ENCODE measurements around the gene SEMA3C. TPM values are rescaled to one million over a fixed set of nuclear protein-coding genes. Genes with fewer than 3 reads are reported as not detected.
A peak's percentile ranks its signal among the peaks of the same experiment; 100 is the strongest.

Gene SEMA3C
- total RNA-seq, 1 donor from 2014 or later, result 37.2 TPM

DNA sequence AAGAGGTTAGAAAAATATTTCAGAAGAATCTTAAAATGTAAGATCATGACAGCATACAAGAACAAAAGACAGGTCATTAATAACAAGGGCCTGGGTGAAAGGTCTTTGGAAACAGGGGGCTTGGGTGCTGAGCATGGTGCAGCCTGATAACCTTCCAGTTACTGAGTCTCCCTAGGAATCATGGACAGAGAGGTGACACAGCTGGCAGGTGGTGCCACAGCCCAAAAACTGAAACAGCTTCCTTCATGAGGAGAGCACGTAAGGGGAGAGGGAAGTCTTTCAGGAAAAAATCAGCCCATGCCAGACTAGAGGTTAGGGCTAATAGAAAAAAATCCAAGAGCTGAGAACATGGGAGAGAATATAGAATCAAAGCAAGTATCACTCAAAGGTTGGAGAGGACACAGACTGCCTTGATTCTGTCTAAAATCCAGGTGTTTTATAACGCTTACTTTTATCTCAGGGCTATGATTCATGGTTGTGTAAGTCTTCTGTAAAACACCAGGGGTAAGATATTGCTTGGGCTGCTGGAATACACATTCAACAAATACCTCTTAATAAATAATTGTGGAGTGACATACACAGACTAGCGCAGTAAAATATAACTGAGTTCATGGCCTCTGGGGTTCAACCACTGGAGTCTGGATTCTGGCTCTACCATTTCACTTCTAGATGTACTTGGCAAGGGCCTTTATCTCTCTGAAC, 88.1 kb downstream of the SEMA3C start:
- TF ChIP-seq, protein P1, sequence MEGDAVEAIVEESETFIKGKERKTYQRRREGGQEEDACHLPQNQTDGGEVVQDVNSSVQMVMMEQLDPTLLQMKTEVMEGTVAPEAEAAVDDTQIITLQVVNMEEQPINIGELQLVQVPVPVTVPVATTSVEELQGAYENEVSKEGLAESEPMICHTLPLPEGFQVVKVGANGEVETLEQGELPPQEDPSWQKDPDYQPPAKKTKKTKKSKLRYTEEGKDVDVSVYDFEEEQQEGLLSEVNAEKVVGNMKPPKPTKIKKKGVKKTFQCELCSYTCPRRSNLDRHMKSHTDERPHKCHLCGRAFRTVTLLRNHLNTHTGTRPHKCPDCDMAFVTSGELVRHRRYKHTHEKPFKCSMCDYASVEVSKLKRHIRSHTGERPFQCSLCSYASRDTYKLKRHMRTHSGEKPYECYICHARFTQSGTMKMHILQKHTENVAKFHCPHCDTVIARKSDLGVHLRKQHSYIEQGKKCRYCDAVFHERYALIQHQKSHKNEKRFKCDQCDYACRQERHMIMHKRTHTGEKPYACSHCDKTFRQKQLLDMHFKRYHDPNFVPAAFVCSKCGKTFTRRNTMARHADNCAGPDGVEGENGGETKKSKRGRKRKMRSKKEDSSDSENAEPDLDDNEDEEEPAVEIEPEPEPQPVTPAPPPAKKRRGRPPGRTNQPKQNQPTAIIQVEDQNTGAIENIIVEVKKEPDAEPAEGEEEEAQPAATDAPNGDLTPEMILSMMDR (IDR thresholded peaks at IDR 0.05), result no peak
- Histone ChIP-seq H3K4me1 (peaks cover 11% of the 10 kb centered on the region), H3K4me3 (no peak overlapping the region)

DNA sequence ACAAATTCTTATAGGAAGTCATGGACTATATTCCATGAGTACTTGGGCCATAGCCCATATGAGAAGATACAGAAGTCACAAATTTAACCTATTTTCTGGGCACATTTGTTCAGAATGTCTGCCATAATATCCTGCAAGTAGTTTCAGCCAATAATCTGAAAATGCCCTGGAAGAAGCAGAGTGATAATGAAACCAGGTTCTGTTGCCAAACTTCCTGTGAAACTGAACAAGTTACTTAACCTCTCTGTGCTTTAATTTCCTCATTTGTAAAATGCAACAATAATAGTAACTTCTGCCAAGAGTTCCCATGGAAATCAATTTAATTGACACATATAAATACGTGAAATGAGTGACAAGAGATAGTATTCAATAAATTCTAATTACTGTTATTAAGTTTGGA, 88.8 kb downstream of the SEMA3C start:
- Histone ChIP-seq H3K27ac (no peak overlapping the region), H3K4me1 (peaks cover 11% of the 10 kb centered on the region), H3K36me3 (no peaks in the 10 kb centered on the region), H3K27me3 (no peaks in the 10 kb centered on the region), H3K4me3 (no peak overlapping the region), H3K9me3 (no peaks in the 10 kb centered on the region)
- DNase-seq (no peak), ATAC-seq (peak; percentile 49)
- TF ChIP-seq, protein P1 (IDR thresholded peaks at IDR 0.05), result no peak
- intact Hi-C loops (cut with DNase I), result no loop called here

More for the DNA sequence above, 88.1 kb downstream of the SEMA3C start:
- DNase-seq (no peak), ATAC-seq (no peak)
- intact Hi-C loops (cut with DNase I), result no loop called here
- H3K36me3 ChIP-seq, result no peaks in the 10 kb centered on the region
- H3K27me3 ChIP-seq, result no peaks in the 10 kb centered on the region
- no peak overlapping the region for H3K27ac ChIP-seq
- H3K9me3 ChIP-seq, result no peaks in the 10 kb centered on the region

DNA sequence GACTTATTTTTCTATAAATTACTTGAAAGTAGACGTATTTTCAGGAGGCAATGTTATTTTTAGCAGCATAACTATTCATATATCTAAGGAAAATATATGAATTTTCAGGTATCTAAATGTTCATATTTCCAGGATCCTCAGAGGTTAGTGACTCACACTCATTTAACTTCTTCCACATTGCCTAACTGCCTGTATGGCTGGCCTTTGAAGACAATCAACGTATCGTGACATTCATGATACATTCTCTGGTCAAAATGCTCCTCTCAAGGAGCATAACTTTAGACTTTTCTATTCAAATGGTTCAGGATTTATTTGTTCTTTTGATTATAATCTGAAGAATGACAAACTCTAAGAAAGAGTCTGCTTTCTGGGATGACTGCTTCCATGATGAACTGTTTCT, 89.3 kb downstream of the SEMA3C start:
- intact Hi-C loops (cut with DNase I), result no loop called here
- peaks cover 11% of the 10 kb centered on the region for H3K4me1 ChIP-seq
- no peak overlapping the region for H3K27ac ChIP-seq
- no peak for DNase-seq
- H3K27me3 ChIP-seq, result no peaks in the 10 kb centered on the region
- ATAC-seq, result no peak
- H3K9me3 ChIP-seq, result no peaks in the 10 kb centered on the region
- no peaks in the 10 kb centered on the region for H3K36me3 ChIP-seq
- TF ChIP-seq, protein P1 (IDR thresholded peaks at IDR 0.05), result no peak
- H3K4me3 ChIP-seq, result no peak overlapping the region

DNA sequence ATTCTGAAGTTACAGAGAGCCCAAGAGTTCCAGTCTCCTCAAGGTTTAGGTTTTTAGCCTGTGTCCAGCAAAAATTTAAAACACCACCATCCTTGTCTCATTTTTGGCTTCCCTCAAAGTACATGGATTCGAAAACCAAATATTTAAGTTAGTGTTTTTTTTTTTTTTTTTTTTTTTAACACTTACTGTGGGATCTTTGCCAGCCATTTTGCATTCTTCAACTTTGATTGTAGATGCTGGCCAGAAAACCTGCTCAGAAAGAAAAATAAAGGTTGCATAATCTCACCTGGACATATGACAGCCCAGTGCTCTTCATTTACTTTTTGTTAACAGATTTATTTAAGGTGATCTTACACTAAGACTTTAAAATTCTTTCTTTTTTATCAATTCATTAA, 91.6 kb downstream of the SEMA3C start:
- intact Hi-C loops (cut with DNase I), result no loop called here
- Histone ChIP-seq H3K4me1 (peaks cover 11% of the 10 kb centered on the region), H3K27ac (no peak overlapping the region), H3K27me3 (no peaks in the 10 kb centered on the region), H3K9me3 (no peaks in the 10 kb centered on the region), H3K36me3 (no peaks in the 10 kb centered on the region), H3K4me3 (no peak overlapping the region)
- TF ChIP-seq, protein P1 (IDR thresholded peaks at IDR 0.05), result no peak
- no peak for ATAC-seq
- DNase-seq, result no peak

DNA sequence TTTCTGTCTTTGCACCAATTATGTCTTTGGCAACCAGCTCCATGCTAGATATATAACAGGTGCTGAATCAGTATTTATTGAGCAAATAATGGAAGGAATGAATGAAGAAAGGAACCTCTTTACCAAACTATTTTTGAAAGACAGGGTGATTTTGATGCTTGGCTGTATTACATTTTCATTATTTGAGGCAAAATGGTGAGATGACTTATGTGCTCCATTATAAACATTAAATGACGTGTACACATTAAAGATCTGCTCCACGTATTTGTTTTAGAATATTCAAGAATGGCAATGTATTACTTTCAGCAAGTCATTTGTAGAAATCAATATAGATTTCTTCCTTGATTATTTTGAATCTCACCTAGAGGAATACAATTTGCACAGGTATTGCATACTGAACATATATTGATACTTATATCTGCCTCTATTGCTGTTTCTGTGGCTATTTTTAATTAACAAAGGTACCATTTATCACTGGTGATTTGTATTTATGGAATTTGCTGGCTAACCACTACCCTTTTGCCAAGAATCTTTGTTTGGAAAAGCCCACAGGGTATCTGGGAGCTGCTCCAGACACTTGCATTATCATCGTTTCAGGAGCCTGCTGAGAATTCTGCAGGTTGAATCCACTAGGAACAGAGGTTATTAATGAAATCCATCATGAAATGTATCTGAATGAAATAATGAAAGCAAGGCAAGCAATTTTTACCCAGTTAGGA, 92.2 kb downstream of the SEMA3C start:
- intact Hi-C loops (cut with DNase I), result no loop called here
- no peak overlapping the region for H3K27ac ChIP-seq
- peaks cover 11% of the 10 kb centered on the region for H3K4me1 ChIP-seq
- no peaks in the 10 kb centered on the region for H3K36me3 ChIP-seq
- H3K27me3 ChIP-seq, result no peaks in the 10 kb centered on the region
- no peaks in the 10 kb centered on the region for H3K9me3 ChIP-seq
- TF ChIP-seq, protein P1 (IDR thresholded peaks at IDR 0.05), result no peak
- no peak for ATAC-seq
- DNase-seq, result no peak
- H3K4me3 ChIP-seq, result no peak overlapping the region

All from upper lobe of right lung (tissue), 1 donor.